HG02623 (cell line): ENCODE measurements around the gene SFMBT2.
"Not testable (repeated sequence)": the region's sequence is repeated elsewhere in the genome, so short reads cannot be mapped to it uniquely, and the experiment has no call there.

Source experiments
- ATAC-seq: cut with Tn5 transposase; IDR thresholded peaks from one replicate; pipeline ENCODE4 v1.9.1; 2021; ENCODE audit warnings: moderate library complexity; ENCODE audit not compliant: unreplicated experiment

The SFMBT2 gene

GRCh38 chr10:7302392-7302906 lies 108.4 kb downstream of the SFMBT2 start:
- ATAC-seq: no peak

- no peak for ATAC-seq
These were observed 109.6 kb downstream of the SFMBT2 start for GRCh38 chr10:7301006-7301778.

GRCh38 chr10:7300384-7300971 lies 110.4 kb downstream of the SFMBT2 start:
- ATAC-seq: no peak

GRCh38 chr10:7299601-7300325 lies 111.1 kb downstream of the SFMBT2 start:
- not testable (repeated sequence) for ATAC-seq

GRCh38 chr10:7298495-7298894 lies 112.3 kb downstream of the SFMBT2 start:
- ATAC-seq: no peak

- no peak for ATAC-seq
These were observed 113.7 kb downstream of the SFMBT2 start for GRCh38 chr10:7297094-7297493.

GRCh38 chr10:7296648-7297047 lies 114.2 kb downstream of the SFMBT2 start:
- ATAC-seq: no peak

GRCh38 chr10:7296076-7296475 lies 114.8 kb downstream of the SFMBT2 start:
- no peak for ATAC-seq

GRCh38 chr10:7293378-7293920 lies 117.4 kb downstream of the SFMBT2 start:
- ATAC-seq: no peak

- ATAC-seq: no peak
These were observed 119.2 kb downstream of the SFMBT2 start for GRCh38 chr10:7291487-7292270.

GRCh38 chr10:7288060-7288690 lies 122.7 kb downstream of the SFMBT2 start:
- ATAC-seq: no peak

GRCh38 chr10:7287377-7287776 lies 123.5 kb downstream of the SFMBT2 start:
- no peak for ATAC-seq

- ATAC-seq: no peak
These were observed 125.1 kb downstream of the SFMBT2 start for GRCh38 chr10:7285522-7286322.

- ATAC-seq: no peak
These were observed 127.6 kb downstream of the SFMBT2 start for GRCh38 chr10:7283246-7283645.

GRCh38 chr10:7282457-7282856 lies 128.4 kb downstream of the SFMBT2 start:
- no peak for ATAC-seq

- ATAC-seq: no peak
These were observed 129.4 kb downstream of the SFMBT2 start for GRCh38 chr10:7281429-7281828.

- ATAC-seq: no peak
These were observed 131.5 kb downstream of the SFMBT2 start for GRCh38 chr10:7279303-7279702.

- ATAC-seq: no peak
These were observed 133.0 kb downstream of the SFMBT2 start for GRCh38 chr10:7277867-7278266.

GRCh38 chr10:7277432-7277831 lies 133.4 kb downstream of the SFMBT2 start:
- no peak for ATAC-seq
